HepG2 (cell line): Measurements from ENCODE around the gene APEX1. TPM values are rescaled to one million over a fixed set of nuclear protein-coding genes. Genes with fewer than 3 reads are reported as not detected.

Source experiments
- AHR ChIP-seq: IDR thresholded peaks from 2 replicates; pipeline ENCODE4 v1.6.1; 2018; ENCODE audit warnings: missing genetic modification reagents, missing compliant biosample characterization
- CENPBD1 ChIP-seq: sonication (generic); formaldehyde crosslinking; IDR thresholded peaks from 2 replicates; pipeline ENCODE4 v1.8.0; 2022; ENCODE audit warnings: missing genetic modification reagents, low read depth, mild to moderate bottlenecking, borderline replicate concordance
- CHCHD3 ChIP-seq: sonication (generic); formaldehyde crosslinking; IDR thresholded peaks from 2 replicates; pipeline ENCODE4 v1.8.0; 2022; ENCODE audit warnings: mild to moderate bottlenecking, missing genetic modification reagents, moderate library complexity
- DR1 ChIP-seq: sonication (generic); formaldehyde crosslinking; IDR thresholded peaks from 2 replicates; pipeline ENCODE4 v1.8.0; 2021; ENCODE audit warnings: mild to moderate bottlenecking, missing genetic modification reagents, inconsistent platforms
- HDAC1 ChIP-seq: sonication (generic); formaldehyde crosslinking; IDR thresholded peaks from 2 replicates; pipeline ENCODE4 v1.5.1; 2020; ENCODE audit warnings: mild to moderate bottlenecking, missing genetic modification reagents
- HMG20B ChIP-seq: conservative IDR thresholded peaks from 2 replicates; pipeline ENCODE4 v1.6.1; 2016; ENCODE audit warnings: missing genetic modification reagents, missing compliant biosample characterization
- HNRNPUL1 ChIP-seq: fragments of 200-400 bp; formaldehyde crosslinking; IDR thresholded peaks from 2 replicates; pipeline ENCODE4 v1.6.1; 2017; ENCODE audit warnings: low read depth, mild to moderate bottlenecking, low read length, moderate library complexity
- KIAA2018 ChIP-seq: sonication (generic); formaldehyde crosslinking; IDR thresholded peaks from 2 replicates; pipeline ENCODE4 v1.5.0; 2020; ENCODE audit warnings: mild to moderate bottlenecking, missing genetic modification reagents, borderline replicate concordance
- RAD51 ChIP-seq: fragments of 450-650 bp; IDR thresholded peaks from 2 replicates; pipeline ENCODE4 v1.6.1; 2016; ENCODE audit warnings: borderline replicate concordance
- SIX1 ChIP-seq: sonication (generic); formaldehyde crosslinking; IDR thresholded peaks from 2 replicates; pipeline ENCODE4 v1.4.0; 2020; ENCODE audit warnings: missing genetic modification reagents, borderline replicate concordance
- SKI ChIP-seq: fragments of 450-650 bp; IDR thresholded peaks from one replicate; pipeline ENCODE4 v1.6.1; 2018; ENCODE audit warnings: mild to moderate bottlenecking; ENCODE audit not compliant: partially characterized antibody
- SP140L ChIP-seq: sonication (generic); formaldehyde crosslinking; IDR thresholded peaks from 2 replicates; pipeline ENCODE4 v1.4.0; 2020; ENCODE audit warnings: missing genetic modification reagents, borderline replicate concordance
- TCF12 ChIP-seq, 2 experiments: fragments of 450-650 bp in 1 of 2; sonication (generic) in 1 of 2; formaldehyde crosslinking in 1 of 2; IDR thresholded peaks; 2 replicates each; pipeline versions ENCODE4 v1.6.1 to v1.8.0; 2017 to 2022; ENCODE audit warnings: antibody characterized with exemption in 1 of 2, mild to moderate bottlenecking in 1 of 2, missing genetic modification reagents in 1 of 2, moderate library complexity in 1 of 2
- ZBTB43 ChIP-seq: sonication (generic); formaldehyde crosslinking; conservative IDR thresholded peaks from 2 replicates; pipeline ENCODE4 v1.4.0; 2020; ENCODE audit warnings: missing genetic modification reagents
- ZNF136 ChIP-seq: sonication (generic); formaldehyde crosslinking; IDR thresholded peaks from 2 replicates; pipeline ENCODE4 v1.8.1; 2022; ENCODE audit warnings: low read depth, mild to moderate bottlenecking, moderate library complexity, missing genetic modification reagents
- ZNF326 ChIP-seq: sonication (generic); formaldehyde crosslinking; IDR thresholded peaks from 2 replicates; pipeline ENCODE4 v1.4.0; 2020; ENCODE audit warnings: missing genetic modification reagents, borderline replicate concordance
- ZNF782 ChIP-seq: sonication (generic); formaldehyde crosslinking; IDR thresholded peaks from 2 replicates; pipeline ENCODE4 v1.4.0; 2020; ENCODE audit warnings: missing genetic modification reagents, mild to moderate bottlenecking, borderline replicate concordance
- polyA plus RNA-seq, 8 experiments: library from polyadenylated mRNA; depleted of rRNA in 3 of 8; stranded (reverse) in 7 of 8; unstranded in 1 of 8; fragments of >200 nt; fragmentation: Illumina TruSeq in 4 of 8; extraction: Trizol in 4 of 8; gene quantifications; 2 replicates each; pipeline versions ENCODE4 v1.2.1 to v1.2.3, GENCODE V29; 2011 to 2016; ENCODE audit warnings: low read depth in 4 of 8, missing spikeins in 1 of 8, mixed read lengths in 1 of 8; ENCODE audit not compliant: insufficient read depth in 1 of 8
- total RNA-seq, 5 experiments: library from RNA; depleted of rRNA; stranded (reverse); fragments of >200 nt; fragmentation: Illumina TruSeq; extraction: Trizol; gene quantifications; 2 replicates each; pipeline ENCODE4 v1.2.3, GENCODE V29; 2016; ENCODE audit warnings: low read depth in 1 of 5

Gene APEX1
- total and polyA plus RNA-seq, 2 of the 13 experiments (the other 11 are each of a cell fraction or from before 2014, with no cell fraction given): 171 to 405 TPM

- TF ChIP-seq TCF12 (IDR thresholded peaks at IDR 0.05): no peak
- TF ChIP-seq TCF12 (CRISPR knock-in tag; IDR thresholded peaks at IDR 0.05): no peak; the same call in 1 of the 2 replicates
- peak; percentile 88 for TF ChIP-seq HDAC1 (CRISPR knock-in tag)
- no peak for TF ChIP-seq CENPBD1 (CRISPR knock-in tag)
- peak; percentile 39; the same call in 1 of the 2 replicates for TF ChIP-seq DR1 (CRISPR knock-in tag)
- peak; percentile 86; the same call in 1 of the 2 replicates for TF ChIP-seq ZNF782 (CRISPR knock-in tag)
- TF ChIP-seq CHCHD3 (CRISPR knock-in tag): no peak
- TF ChIP-seq SIX1 (CRISPR knock-in tag): no peak
- TF ChIP-seq KIAA2018 (CRISPR knock-in tag): no peak
- TF ChIP-seq ZNF326 (CRISPR knock-in tag): no peak
- no peak for TF ChIP-seq SKI
- TF ChIP-seq HNRNPUL1: no peak
- TF ChIP-seq HMG20B (CRISPR knock-in tag): no peak
- TF ChIP-seq ZBTB43: 0 out of 2 replicates have a peak, but pooled peaks have one; percentile 78
- TF ChIP-seq AHR (CRISPR knock-in tag): peak; percentile 37; the same call in 1 of the 2 replicates
- no peak for TF ChIP-seq RAD51
- TF ChIP-seq SP140L (CRISPR knock-in tag): no peak
- no peak; the same call in 1 of the 2 replicates for TF ChIP-seq ZNF136 (CRISPR knock-in tag)
These were observed 41.9 kb upstream of the APEX1 start, which contains the start of gene TEP1 (continued) for GRCh38 chr14:20412876-20413743.
